ENCODE measurements around the gene TNIK.

TNIK gene

DNA sequence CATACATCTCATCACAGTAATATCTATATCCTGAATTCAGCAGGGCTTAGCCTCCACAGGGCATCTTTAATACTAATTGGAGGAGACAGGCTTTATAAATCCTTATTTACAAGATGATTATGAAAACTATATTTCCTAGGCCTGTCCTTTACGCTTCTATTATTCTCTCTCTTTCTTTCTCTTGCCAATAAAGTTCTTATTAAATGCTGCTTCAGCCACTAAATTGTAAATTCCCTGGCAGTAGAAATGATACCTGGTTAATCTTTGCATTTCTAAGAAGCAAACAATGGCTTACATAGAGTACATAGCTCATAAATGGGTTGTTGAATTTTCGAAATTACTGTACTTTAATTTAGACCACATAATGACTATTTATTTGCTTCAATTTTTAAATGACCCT lies 43.5 kb downstream of the TNIK start:
- no peak for DNase-seq (ENCODE audit: low spot score)

- DNase-seq (ENCODE audit: low spot score) = no peak
Observed at GRCh38 chr3:171416061-171416460, 44.1 kb downstream of the TNIK start.

- DNase-seq (ENCODE audit: low spot score) = no peak
Observed at GRCh38 chr3:171415070-171415469, 45.1 kb downstream of the TNIK start.

DNA sequence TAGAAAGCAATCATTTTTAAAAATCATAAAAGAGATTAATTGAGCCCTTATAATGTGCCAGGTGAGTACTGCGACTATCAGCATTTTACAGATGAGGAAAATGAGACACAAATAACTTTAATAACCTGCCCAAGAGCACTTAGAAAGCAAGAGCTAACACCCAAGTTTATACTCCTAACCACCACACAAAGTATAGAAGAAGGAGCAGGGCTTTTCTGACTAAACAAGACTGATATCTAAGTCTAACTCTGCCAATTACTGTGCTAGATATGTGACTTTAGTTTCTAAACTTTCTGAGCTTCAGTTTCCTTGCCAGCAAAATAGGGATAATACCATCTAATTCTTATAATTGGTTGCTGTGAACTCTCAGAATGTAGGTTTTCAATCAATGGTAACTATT lies 47.7 kb downstream of the TNIK start:
- DNase-seq (ENCODE audit: low spot score) = no peak

DNA sequence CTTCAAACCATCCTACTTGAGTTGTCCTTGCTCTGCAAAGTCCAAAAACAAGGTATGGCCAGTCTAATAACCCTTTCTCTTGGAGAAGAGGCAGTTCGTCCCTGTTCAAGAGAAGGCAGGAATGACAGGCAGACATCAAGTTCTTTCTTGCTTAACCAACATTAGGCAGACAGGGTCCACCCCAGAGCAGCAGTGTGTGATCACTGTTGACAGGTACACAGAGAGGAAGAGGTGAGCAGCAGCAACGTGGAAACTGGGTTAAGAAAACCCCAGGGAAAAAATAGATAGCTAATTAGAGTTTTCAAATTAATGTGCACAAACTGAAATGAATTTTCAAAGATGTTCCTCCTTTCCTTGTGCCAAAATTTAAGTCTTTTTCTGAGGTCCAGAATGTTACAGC lies 48.2 kb downstream of the TNIK start:
- DNase-seq (ENCODE audit: low spot score) = no peak

DNA sequence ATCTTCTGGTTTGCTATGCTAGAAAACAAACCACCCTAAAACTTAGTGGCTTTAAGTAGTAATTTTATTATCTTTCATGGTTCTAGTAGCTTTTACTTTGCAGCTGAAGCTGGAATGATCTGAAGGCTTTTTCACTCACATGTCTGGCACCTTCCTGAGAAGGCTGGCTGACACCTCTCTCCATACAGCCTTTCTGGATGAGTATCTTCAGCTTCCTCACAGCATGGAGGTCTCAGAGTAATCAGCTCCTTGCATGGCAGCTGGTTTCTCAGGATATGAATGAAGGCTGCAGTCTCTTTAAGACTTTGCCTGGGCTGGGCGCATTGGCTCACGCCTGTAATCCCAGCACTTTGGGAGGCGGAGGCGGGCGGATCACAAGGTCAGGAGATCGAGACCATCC lies 50.0 kb downstream of the TNIK start:
- no peak for DNase-seq (ENCODE audit: low spot score)

DNA sequence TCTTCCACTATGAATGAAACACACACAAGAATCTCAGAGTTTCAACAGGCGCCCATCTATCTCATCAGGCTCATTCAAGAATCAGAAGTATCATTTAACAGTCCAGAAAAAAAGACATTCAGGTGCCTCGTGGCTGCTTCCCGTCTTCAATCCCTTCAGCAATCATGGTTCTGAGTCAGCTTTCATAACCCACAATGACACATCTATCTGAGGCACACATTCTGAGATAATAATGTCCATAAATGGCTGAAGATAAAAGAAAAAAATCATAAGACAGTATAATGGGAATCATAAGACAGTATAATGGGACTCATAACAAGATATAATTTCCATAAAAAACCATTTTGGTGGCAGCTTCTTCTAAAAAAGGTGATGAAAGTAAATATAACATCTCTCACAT lies 52.4 kb downstream of the TNIK start:
- peak; percentile 9 for DNase-seq (ENCODE audit: low spot score)

GRCh38 chr3:171404376-171404967 lies 55.7 kb downstream of the TNIK start:
- DNase-seq (ENCODE audit: low spot score) = no peak

GRCh38 chr3:171402281-171402680 lies 57.9 kb downstream of the TNIK start:
- no peak for DNase-seq (ENCODE audit: low spot score)

- DNase-seq (ENCODE audit: low spot score) = no peak
Observed at GRCh38 chr3:171401432-171401831, 58.8 kb downstream of the TNIK start.

DNA sequence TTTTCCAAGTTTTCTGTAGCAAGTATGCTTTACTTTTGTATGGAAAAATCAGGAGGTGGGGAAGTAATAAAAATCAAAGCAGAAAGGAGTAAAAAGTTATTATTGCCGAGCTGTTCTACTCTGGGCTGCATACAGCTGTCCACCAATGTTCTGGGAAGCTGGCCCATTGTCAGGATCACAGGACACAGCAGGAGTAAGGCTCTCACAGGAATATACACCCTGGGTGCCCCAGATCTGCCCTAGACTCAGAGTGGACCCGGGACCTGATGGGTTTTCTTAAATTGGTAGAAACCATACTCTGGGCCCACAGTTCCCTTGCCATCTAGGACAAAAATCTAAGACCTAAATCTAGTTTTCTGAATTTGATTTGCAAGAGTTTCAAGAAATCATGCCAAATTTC lies 60.4 kb downstream of the TNIK start:
- no peak for DNase-seq (ENCODE audit: low spot score)

GRCh38 chr3:171398343-171398742 lies 61.9 kb downstream of the TNIK start:
- no peak for DNase-seq (ENCODE audit: low spot score)

GRCh38 chr3:171397089-171397488 lies 63.1 kb downstream of the TNIK start:
- no peak for DNase-seq (ENCODE audit: low spot score)

GRCh38 chr3:171396048-171396447 lies 64.2 kb downstream of the TNIK start:
- no peak for DNase-seq (ENCODE audit: low spot score)

- DNase-seq (ENCODE audit: low spot score) = no peak
Observed at GRCh38 chr3:171393032-171393744, 67.0 kb downstream of the TNIK start.

DNA sequence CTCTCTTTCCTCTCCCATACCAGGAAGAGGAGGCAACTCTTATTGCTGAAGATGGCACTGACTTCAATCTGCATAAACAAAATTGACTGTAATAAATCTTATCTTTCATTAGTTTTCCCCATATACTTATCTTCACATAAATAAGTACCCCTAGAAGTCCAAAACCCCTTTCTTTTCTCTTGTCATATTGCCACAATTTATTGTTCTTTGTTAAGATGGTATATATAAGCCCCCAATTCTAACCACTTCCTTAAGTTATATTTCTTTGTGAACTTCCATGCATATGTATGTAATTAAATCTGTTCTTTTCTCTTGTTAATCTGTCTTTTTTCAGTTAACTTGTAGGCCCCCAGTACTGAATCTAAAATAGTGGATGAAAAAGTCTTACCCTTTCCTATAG lies 68.8 kb downstream of the TNIK start:
- DNase-seq (ENCODE audit: low spot score) = no peak

- DNase-seq (ENCODE audit: low spot score) = no peak
Observed at GRCh38 chr3:171390051-171390941, 69.9 kb downstream of the TNIK start.

GRCh38 chr3:171389491-171389890 lies 70.7 kb downstream of the TNIK start:
- DNase-seq (ENCODE audit: low spot score) = no peak

DNA sequence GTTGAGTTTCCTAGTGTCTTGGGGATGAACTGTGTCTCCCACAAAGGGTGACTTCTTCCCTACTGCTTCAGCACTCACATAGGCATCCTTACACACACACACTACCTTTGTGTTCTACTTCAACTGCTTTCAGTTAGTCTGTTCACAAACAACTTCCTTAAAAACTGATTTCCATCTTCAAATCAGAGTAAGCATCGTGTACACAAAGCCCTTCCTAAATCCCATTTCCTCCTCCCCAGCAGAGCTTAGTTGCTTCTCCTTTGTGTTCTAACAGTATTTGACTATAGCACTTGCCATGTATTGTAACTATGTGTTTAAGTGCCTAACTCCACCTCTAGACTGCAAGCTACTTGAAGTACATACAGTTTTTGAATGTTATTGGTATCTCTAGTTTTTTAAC lies 71.7 kb downstream of the TNIK start:
- no peak for DNase-seq (ENCODE audit: low spot score)

DNA sequence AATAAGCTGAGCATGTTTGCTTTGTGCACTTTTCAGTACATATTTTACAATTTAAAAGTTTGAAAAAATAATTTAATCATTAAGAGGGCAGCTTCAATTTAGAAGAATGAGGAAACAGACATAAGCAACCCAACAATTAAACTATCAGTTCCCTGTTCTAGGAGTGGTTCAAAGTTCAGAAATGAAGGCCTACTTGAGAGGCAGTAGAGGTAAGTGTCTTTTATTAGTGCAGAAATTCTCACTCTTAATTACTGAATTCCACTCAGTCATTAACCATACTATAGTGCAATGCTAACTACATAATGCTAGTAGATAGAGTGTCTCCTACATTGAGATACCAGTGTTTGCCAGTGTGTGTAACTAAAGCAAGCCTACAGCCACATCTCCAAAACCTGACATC lies 73.1 kb downstream of the TNIK start:
- DNase-seq (ENCODE audit: low spot score) = no peak

- no peak for DNase-seq (ENCODE audit: low spot score)
Observed at GRCh38 chr3:171385086-171385485, 75.1 kb downstream of the TNIK start.

- no peak for DNase-seq (ENCODE audit: low spot score)
Observed at GRCh38 chr3:171384101-171384891, 75.9 kb downstream of the TNIK start.
